Smooth muscle cell (in vitro differentiated cells): ENCODE results near the gene ZNF655. TPM values are rescaled to one million over a fixed set of nuclear protein-coding genes. Genes with fewer than 3 reads are reported as not detected.

Experiments used
- DNase-seq: peaks from one replicate; lab custom pipeline; 2025; ENCODE audit not compliant: unreplicated experiment; lab: John Stamatoyannopoulos, UW
- H2AFZ ChIP-seq: fragments of 200-600 bp; sonication (generic); 2 replicates; pipeline ENCODE4 v1.6.0; 2016; ENCODE audit warnings: antibody characterized with exemption, low read depth, mild to moderate bottlenecking
- H3F3A ChIP-seq: fragments of 200-600 bp; sonication (generic); 2 replicates; pipeline ENCODE4 v1.6.0; 2017; ENCODE audit warnings: antibody characterized with exemption, low read depth
- H3K27ac ChIP-seq: fragments of 200-600 bp; sonication (generic); 2 replicates; pipeline ENCODE4 v1.5.1; 2016; ENCODE audit warnings: low read depth, mild to moderate bottlenecking
- H3K27me3 ChIP-seq: fragments of 200-600 bp; sonication (generic); 2 replicates; pipeline ENCODE4 v1.6.1; 2016; ENCODE audit warnings: low read depth, mild to moderate bottlenecking
- H3K36me3 ChIP-seq: fragments of 200-600 bp; sonication (generic); 2 replicates; pipeline ENCODE4 v1.5.1; 2016; ENCODE audit warnings: low read depth
- H3K4me1 ChIP-seq: fragments of 200-600 bp; sonication (generic); 2 replicates; pipeline ENCODE4 v1.5.1; 2016; ENCODE audit warnings: low read depth
- H3K4me2 ChIP-seq: fragments of 200-600 bp; sonication (generic); 2 replicates; pipeline ENCODE4 v1.6.0; 2016; ENCODE audit warnings: mild to moderate bottlenecking
- H3K4me3 ChIP-seq: fragments of 200-600 bp; sonication (generic); 2 replicates; pipeline ENCODE4 v1.5.1; 2016; ENCODE audit warnings: mild to moderate bottlenecking
- H3K79me2 ChIP-seq: fragments of 200-600 bp; sonication (generic); 2 replicates; pipeline ENCODE4 v1.6.0; 2016; ENCODE audit warnings: low read depth, mild to moderate bottlenecking
- H3K9ac ChIP-seq: fragments of 200-600 bp; sonication (generic); 2 replicates; pipeline ENCODE4 v1.6.0; 2016; ENCODE audit warnings: low read depth
- H3K9me3 ChIP-seq: fragments of 200-600 bp; sonication (generic); replicated peaks from 2 replicates; pipeline ENCODE4 v1.5.1; 2016; ENCODE audit warnings: low read depth
- H4K20me1 ChIP-seq: fragments of 200-600 bp; sonication (generic); 2 replicates; pipeline ENCODE4 v1.6.0; 2016; ENCODE audit warnings: low read depth
- WGBS: methylation state at CpG from one replicate; pipeline ENCODE4 v1.1.7; 2016; ENCODE audit warnings: low lambda C conversion rate; 5-methylcytosine and 5-hydroxymethylcytosine counted together
- polyA plus RNA-seq: library from polyadenylated mRNA; unstranded; fragments of >200 nt; fragmentation: Nextera tagmentation; extraction: Ambion mirVana; gene quantifications from 2 replicates; pipeline ENCODE4 v1.2.1, GENCODE V29; 2016
- total RNA-seq: library from RNA; depleted of rRNA; stranded (reverse); fragments of >200 nt; gene quantifications from 2 replicates; pipeline ENCODE4 v1.2.3, GENCODE V29; 2014
- TF ChIP-seq, protein P1 (sequence below): fragments of 200-600 bp; sonication (generic); IDR thresholded peaks from 2 replicates; pipeline ENCODE4 v1.5.1; 2017; ENCODE audit warnings: borderline replicate concordance, mild to moderate bottlenecking, antibody characterized with exemption; ENCODE audit not compliant: insufficient read depth, poor library complexity, severe bottlenecking

Gene ZNF655
- total and polyA plus RNA-seq, 2 experiments from 2014 or later, result 21.6 to 67.2 TPM

DNA sequence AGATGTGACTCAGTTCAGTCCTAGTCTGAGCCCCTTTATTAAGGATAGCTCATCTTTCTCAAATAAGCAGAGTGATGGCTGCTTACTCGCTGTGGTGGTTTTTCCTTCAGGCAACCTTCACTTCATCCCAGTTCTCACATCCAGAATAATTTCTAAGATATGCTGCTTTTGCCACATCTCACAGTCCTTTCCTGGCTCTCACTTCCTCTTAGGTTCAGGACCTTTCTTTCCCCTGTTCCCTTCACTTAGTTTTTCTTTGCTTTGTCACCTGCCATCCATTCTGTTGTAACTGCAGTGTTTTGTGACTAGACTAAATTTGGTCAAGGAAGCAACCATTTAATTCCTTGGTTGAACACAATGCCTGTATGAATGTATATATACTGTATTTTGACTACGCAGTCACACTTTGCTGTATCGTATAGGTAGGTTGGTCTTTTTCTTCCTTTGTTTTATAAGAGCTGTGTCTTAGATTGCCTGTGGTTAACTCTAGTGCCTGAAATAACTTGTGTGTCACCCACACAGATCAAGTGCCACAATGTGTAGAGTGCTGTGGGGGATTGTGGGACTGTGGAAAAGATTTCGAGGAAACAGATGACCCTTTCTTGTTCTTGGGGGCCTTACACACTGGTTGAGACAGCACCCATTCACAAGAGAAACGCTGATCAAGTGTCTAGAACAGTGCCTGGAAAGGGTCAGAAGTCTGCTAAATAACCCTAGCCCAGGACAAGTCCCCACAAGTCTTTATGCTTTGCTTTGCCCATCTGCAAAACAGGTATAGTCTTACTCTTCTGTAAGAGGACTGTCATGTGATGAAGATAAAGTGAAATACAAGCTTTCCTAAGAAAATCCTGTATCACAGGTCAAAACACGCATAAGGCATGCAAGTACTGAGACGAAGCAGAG, 2.6 kb downstream of the ZNF655 start:
- peak overlapping the region; percentile 98 for H3K27ac ChIP-seq
- peaks cover 29% of the 10 kb centered on the region for H3F3A ChIP-seq
- H3K9me3 ChIP-seq, result no peaks in the 10 kb centered on the region
- H3K36me3 ChIP-seq, result peaks cover 20% of the 10 kb centered on the region
- H3K4me1 ChIP-seq, result peaks cover 19% of the 10 kb centered on the region
- peak overlapping the region; percentile 1 for H3K4me2 ChIP-seq
- H3K4me3 ChIP-seq, result no peak overlapping the region
- peaks cover 43% of the 10 kb centered on the region for H4K20me1 ChIP-seq
- DNase-seq, result no peak
- no peaks in the 10 kb centered on the region for H3K27me3 ChIP-seq
- no peak overlapping the region for H2AFZ ChIP-seq
- TF ChIP-seq, protein P1, sequence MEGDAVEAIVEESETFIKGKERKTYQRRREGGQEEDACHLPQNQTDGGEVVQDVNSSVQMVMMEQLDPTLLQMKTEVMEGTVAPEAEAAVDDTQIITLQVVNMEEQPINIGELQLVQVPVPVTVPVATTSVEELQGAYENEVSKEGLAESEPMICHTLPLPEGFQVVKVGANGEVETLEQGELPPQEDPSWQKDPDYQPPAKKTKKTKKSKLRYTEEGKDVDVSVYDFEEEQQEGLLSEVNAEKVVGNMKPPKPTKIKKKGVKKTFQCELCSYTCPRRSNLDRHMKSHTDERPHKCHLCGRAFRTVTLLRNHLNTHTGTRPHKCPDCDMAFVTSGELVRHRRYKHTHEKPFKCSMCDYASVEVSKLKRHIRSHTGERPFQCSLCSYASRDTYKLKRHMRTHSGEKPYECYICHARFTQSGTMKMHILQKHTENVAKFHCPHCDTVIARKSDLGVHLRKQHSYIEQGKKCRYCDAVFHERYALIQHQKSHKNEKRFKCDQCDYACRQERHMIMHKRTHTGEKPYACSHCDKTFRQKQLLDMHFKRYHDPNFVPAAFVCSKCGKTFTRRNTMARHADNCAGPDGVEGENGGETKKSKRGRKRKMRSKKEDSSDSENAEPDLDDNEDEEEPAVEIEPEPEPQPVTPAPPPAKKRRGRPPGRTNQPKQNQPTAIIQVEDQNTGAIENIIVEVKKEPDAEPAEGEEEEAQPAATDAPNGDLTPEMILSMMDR, result no peak
- peaks cover 64% of the 10 kb centered on the region for H3K79me2 ChIP-seq
- peak overlapping the region; percentile 31 for H3K9ac ChIP-seq
- 87% methylated on average over 7 of the region's 7 CpGs for WGBS

DNA sequence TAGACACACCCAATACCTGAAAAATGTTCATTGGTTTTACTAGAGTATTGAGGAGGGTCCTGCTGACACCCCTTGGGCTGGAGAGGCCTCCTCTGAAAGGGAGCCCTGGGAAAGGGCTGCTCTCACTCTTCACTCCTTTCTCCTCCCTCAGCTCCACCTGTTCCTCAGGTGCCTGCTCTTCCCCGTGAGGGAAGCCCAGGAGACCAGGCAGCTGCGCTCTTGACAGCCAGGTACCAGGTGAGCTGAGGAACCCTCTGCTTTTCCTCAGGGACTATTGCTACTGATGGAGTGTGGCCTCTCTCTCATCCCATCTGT, 3.3 kb downstream of the ZNF655 start:
- WGBS, result 90% methylated on average over 2 of the region's 2 CpGs
- TF ChIP-seq, protein P1, result no peak
- Histone ChIP-seq H3K36me3 (peaks cover 21% of the 10 kb centered on the region), H4K20me1 (peaks cover 49% of the 10 kb centered on the region), H3K27me3 (no peaks in the 10 kb centered on the region), H3K79me2 (peaks cover 65% of the 10 kb centered on the region), H3K4me1 (peaks cover 19% of the 10 kb centered on the region), H3K9me3 (no peaks in the 10 kb centered on the region), H3K4me3 (no peak overlapping the region), H3K27ac (peak overlapping the region; percentile 98), H3K9ac (peak overlapping the region; percentile 31), H3F3A (peaks cover 29% of the 10 kb centered on the region), H3K4me2 (no peak overlapping the region), H2AFZ (no peak overlapping the region)
- no peak for DNase-seq

DNA sequence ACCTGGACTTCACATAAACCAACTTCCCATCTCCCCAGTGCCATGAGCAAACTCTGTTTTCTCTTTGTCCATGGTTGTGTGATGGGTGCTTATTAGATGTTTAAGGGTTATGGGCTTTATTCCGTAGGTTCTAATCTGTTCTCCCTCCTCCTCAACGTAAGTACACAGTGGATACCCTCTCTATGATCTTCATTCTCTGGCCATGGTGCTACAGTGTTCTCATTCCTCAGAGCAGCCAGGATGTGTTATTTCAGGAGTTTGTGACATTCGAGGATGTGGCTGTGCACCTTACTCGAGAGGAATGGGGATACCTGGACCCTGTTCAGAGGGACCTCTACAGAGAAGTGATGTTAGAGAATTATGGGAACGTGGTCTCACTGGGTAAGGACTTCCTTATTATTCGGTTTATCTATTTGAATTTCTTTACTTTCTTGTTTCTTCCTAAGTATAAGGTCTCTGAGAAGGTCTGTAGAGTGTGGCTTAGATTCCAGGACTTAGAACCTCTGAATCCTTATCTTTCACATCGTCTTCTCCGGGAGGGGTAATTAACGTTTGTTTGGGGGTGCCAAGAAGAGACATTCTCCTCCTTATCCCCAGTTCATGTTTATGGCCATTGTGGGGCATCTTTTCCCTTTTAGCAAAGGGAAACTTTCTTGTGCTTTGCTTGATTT, 3.8 kb downstream of the ZNF655 start:
- H3K4me2 ChIP-seq, result peak overlapping the region; percentile 77
- WGBS, result 74% methylated on average over 9 of the region's 9 CpGs
- peaks cover 64% of the 10 kb centered on the region for H3K79me2 ChIP-seq
- H3K4me3 ChIP-seq, result no peak overlapping the region
- peak overlapping the region; percentile 98 for H3K27ac ChIP-seq
- peaks cover 15% of the 10 kb centered on the region for H3K4me1 ChIP-seq
- H3K27me3 ChIP-seq, result no peaks in the 10 kb centered on the region
- peaks cover 21% of the 10 kb centered on the region for H3K36me3 ChIP-seq
- TF ChIP-seq, protein P1, result no peak
- DNase-seq, result no peak
- peak overlapping the region; percentile 90 for H3K9ac ChIP-seq
- H4K20me1 ChIP-seq, result peaks cover 53% of the 10 kb centered on the region
- H3F3A ChIP-seq, result peaks cover 29% of the 10 kb centered on the region
- no peak overlapping the region for H2AFZ ChIP-seq
- H3K9me3 ChIP-seq, result no peaks in the 10 kb centered on the region
